ENCODE data around the gene NAA25. TPM values are rescaled to one million over a fixed set of nuclear protein-coding genes. Genes with fewer than 3 reads are reported as not detected.
A peak's percentile ranks its signal among the peaks of the same experiment; 100 is the strongest.

NAA25 gene
- total and polyA plus RNA-seq, 9 of the 15 experiments (the other 6 are each of a cell fraction or from before 2014, with no cell fraction given) = 26.6 to 59.6 (median 48.9) TPM

- no peak for TF ChIP-seq VEZF1 (CRISPR knock-in tag; IDR thresholded peaks at IDR 0.05)
- no peak for TF ChIP-seq HOMEZ (CRISPR knock-in tag; IDR thresholded peaks at IDR 0.05)
- no peak for TF ChIP-seq ETV5 (CRISPR knock-in tag; IDR thresholded peaks at IDR 0.05; ENCODE audit: low read depth)
- TF ChIP-seq SMAD2 (IDR thresholded peaks at IDR 0.05; ENCODE audit: low read depth, low read length) = no peak
- peak; percentile 74 for TF ChIP-seq MAFF (IDR thresholded peaks at IDR 0.05; ENCODE audit: low read length)
- no peak for TF ChIP-seq RNF2 (IDR thresholded peaks at IDR 0.05)
- no peak for TF ChIP-seq CAMTA2 (CRISPR knock-in tag; conservative IDR thresholded peaks at IDR 0.05)
- TF ChIP-seq CHD4 (IDR thresholded peaks at IDR 0.05; ENCODE audit: insufficient read depth, insufficient replicate concordance, low read depth, low read length, poor library complexity, severe bottlenecking) = no peak
- TF ChIP-seq SRSF7 (optimal IDR thresholded peaks at IDR 0.05; ENCODE audit: low read depth, low read length) = no peak
- no peak for TF ChIP-seq HMGN3 (IDR thresholded peaks at IDR 0.05; ENCODE audit: borderline replicate concordance, extremely low read depth, insufficient read length, low read depth, low read length)
- 0 out of 2 replicates have a peak, but pooled peaks have one; percentile 11 for TF ChIP-seq TSC22D4 (tag; IDR thresholded peaks at IDR 0.05)
- TF ChIP-seq BRD4 (IDR thresholded peaks at IDR 0.05) = no peak
- no peak for TF ChIP-seq CHAMP1 (IDR thresholded peaks at IDR 0.05)
- no peak for TF ChIP-seq KLF1 (tag; IDR thresholded peaks at IDR 0.05)
- no peak for TF ChIP-seq FOXM1 (IDR thresholded peaks at IDR 0.05; ENCODE audit: low read depth)
- TF ChIP-seq FOXM1 (CRISPR knock-in tag; IDR thresholded peaks at IDR 0.05; ENCODE audit: low read depth) = no peak
- TF ChIP-seq, protein P1, sequence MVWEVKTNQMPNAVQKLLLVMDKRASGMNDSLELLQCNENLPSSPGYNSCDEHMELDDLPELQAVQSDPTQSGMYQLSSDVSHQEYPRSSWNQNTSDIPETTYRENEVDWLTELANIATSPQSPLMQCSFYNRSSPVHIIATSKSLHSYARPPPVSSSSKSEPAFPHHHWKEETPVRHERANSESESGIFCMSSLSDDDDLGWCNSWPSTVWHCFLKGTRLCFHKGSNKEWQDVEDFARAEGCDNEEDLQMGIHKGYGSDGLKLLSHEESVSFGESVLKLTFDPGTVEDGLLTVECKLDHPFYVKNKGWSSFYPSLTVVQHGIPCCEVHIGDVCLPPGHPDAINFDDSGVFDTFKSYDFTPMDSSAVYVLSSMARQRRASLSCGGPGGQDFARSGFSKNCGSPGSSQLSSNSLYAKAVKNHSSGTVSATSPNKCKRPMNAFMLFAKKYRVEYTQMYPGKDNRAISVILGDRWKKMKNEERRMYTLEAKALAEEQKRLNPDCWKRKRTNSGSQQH (CRISPR knock-in tag; IDR thresholded peaks at IDR 0.05) = 0 out of 2 replicates have a peak, but pooled peaks have one; percentile 59
- no peak for TF ChIP-seq HEY1 (CRISPR knock-in tag; IDR thresholded peaks at IDR 0.05; ENCODE audit: borderline replicate concordance)
- TF ChIP-seq ARID2 (IDR thresholded peaks at IDR 0.05) = peak; percentile 31; the same call in 1 of the 2 replicates
- peak; percentile 74 for TF ChIP-seq MTA3 (IDR thresholded peaks at IDR 0.05; ENCODE audit: borderline replicate concordance)
- TF ChIP-seq PTTG1 (tag; IDR thresholded peaks at IDR 0.05; ENCODE audit: low read depth) = no peak
These were observed 102.9 kb downstream of the NAA25 start (continued) for GRCh38 chr12:112005419-112006395.
